Vagina (tissue), 2 donors: Measurements from ENCODE around the gene MSI2.

Source experiments
- CTCF ChIP-seq, 3 experiments: fragments of 450-650 bp in 2 of 3; fragments of 200-600 bp in 1 of 3; sonication (generic) in 1 of 3; IDR thresholded peaks; one replicate each; pipeline ENCODE4 v1.5.1; 2017 to 2019; ENCODE audit warnings: antibody characterized with exemption in 3 of 3, mild to moderate bottlenecking in 2 of 3, moderate library complexity in 2 of 3
- POLR2A ChIP-seq, 2 donors: fragments of 450-650 bp; IDR thresholded peaks; one replicate each; pipeline ENCODE4 v1.6.1; 2017; ENCODE audit warnings: antibody characterized with exemption in 2 of 2, mild to moderate bottlenecking in 2 of 2, moderate library complexity in 2 of 2

GRCh38 chr17:57561072-57561861 lies 304.9 kb downstream of the MSI2 start:
- TF ChIP-seq CTCF (IDR thresholded peaks at IDR 0.05) (no peak), POLR2A (IDR thresholded peaks at IDR 0.05) (no peak)
